Fibroblast of lung (primary cell): ENCODE data around the gene SYT8. TPM values are rescaled to one million over a fixed set of nuclear protein-coding genes. Genes with fewer than 3 reads are reported as not detected.

ENCODE experiments used
- DNase-seq, 2 donors: peaks; one replicate each; pipeline versions ENCODE4 v3.0.0 to v3.0.0-alpha.2; 2010; ENCODE audit warnings: low read depth in 2 of 2
- H2AFZ ChIP-seq: 2 replicates; pipeline ENCODE4 v1.5.1; 2012; ENCODE audit warnings: low read length, control low read depth, inconsistent platforms
- H3K27ac ChIP-seq: 2 replicates; pipeline ENCODE4 v1.5.1; 2011; ENCODE audit warnings: low read length, control low read depth; ENCODE audit not compliant: insufficient read depth
- H3K27me3 ChIP-seq: 2 replicates; pipeline ENCODE4 v1.5.1; 2011; ENCODE audit warnings: mild to moderate bottlenecking, low read length; ENCODE audit not compliant: control insufficient read depth, insufficient read depth
- H3K36me3 ChIP-seq: 2 replicates; pipeline ENCODE4 v1.5.1; 2011; ENCODE audit warnings: low read length; ENCODE audit not compliant: control insufficient read depth, insufficient read depth
- H3K4me1 ChIP-seq: 2 replicates; pipeline ENCODE4 v1.5.1; 2011; ENCODE audit warnings: low read length; ENCODE audit not compliant: control insufficient read depth, insufficient read depth; ENCODE audit errors: extremely low read depth
- H3K4me2 ChIP-seq: 2 replicates; pipeline ENCODE4 v1.5.1; 2011; ENCODE audit warnings: low read length, control low read depth; ENCODE audit not compliant: insufficient read depth; ENCODE audit errors: extremely low read depth
- H3K4me3 ChIP-seq, 4 experiments: fragments of 200-600 bp in 1 of 4; sonication (generic) in 1 of 4; replicated peaks in 1 of 4; 2 replicates each; pipeline ENCODE4 v1.5.1; 2011 to 2016; ENCODE audit warnings: low read length in 4 of 4, low read depth in 3 of 4, mild to moderate bottlenecking in 3 of 4, control low read depth in 2 of 4, inconsistent platforms in 1 of 4, mixed read lengths in 1 of 4; ENCODE audit not compliant: insufficient read depth in 1 of 4; ENCODE audit errors: control extremely low read depth in 1 of 4
- H3K79me2 ChIP-seq: 2 replicates; pipeline ENCODE4 v1.5.1; 2012; ENCODE audit warnings: mild to moderate bottlenecking, low read length, inconsistent platforms; ENCODE audit not compliant: control insufficient read depth, insufficient read depth
- H3K9ac ChIP-seq: 2 replicates; pipeline ENCODE4 v1.5.1; 2011; ENCODE audit warnings: mild to moderate bottlenecking, low read length, control low read depth; ENCODE audit not compliant: insufficient read depth
- H3K9me3 ChIP-seq: 2 replicates; pipeline ENCODE4 v1.5.1; 2012; ENCODE audit warnings: low read depth, low read length; ENCODE audit not compliant: control insufficient read depth, insufficient read depth
- H4K20me1 ChIP-seq: 2 replicates; pipeline ENCODE4 v1.5.1; 2011; ENCODE audit warnings: low read length; ENCODE audit not compliant: control insufficient read depth, insufficient read depth; ENCODE audit errors: extremely low read depth
- EZH2 ChIP-seq: IDR thresholded peaks from 2 replicates; pipeline ENCODE4 v1.5.1; 2012; ENCODE audit warnings: low read length, control low read depth, mild to moderate bottlenecking; ENCODE audit errors: missing control alignments
- polyA plus RNA-seq, 2 donors: library from polyadenylated mRNA; depleted of rRNA in 1 of 2; stranded (reverse) in 1 of 2; unstranded in 1 of 2; fragments of >200 nt; gene quantifications; 2 replicates each; pipeline ENCODE4 v1.2.1, GENCODE V29; 2011 to 2012; ENCODE audit warnings: missing spikeins in 1 of 2
- total RNA-seq: library from RNA; depleted of rRNA; stranded (reverse); fragments of >200 nt; gene quantifications from 2 replicates; pipeline ENCODE4 v1.2.1, GENCODE V29; 2014
- TF ChIP-seq, protein P1 (sequence below), 2 donors: IDR thresholded peaks in 1 of 2; conservative IDR thresholded peaks in 1 of 2; 1 replicate in 1 of 2; 2 replicates in 1 of 2; pipeline ENCODE4 v1.5.1; 2011 to 2012; ENCODE audit warnings: low read length in 2 of 2, control low read depth in 1 of 2, inconsistent platforms in 1 of 2, low read depth in 1 of 2, mild to moderate bottlenecking in 1 of 2

Gene SYT8
- total and polyA plus RNA-seq, 2 donors (not counting 1 experiment from before 2014, with no cell fraction given): not detected

DNA sequence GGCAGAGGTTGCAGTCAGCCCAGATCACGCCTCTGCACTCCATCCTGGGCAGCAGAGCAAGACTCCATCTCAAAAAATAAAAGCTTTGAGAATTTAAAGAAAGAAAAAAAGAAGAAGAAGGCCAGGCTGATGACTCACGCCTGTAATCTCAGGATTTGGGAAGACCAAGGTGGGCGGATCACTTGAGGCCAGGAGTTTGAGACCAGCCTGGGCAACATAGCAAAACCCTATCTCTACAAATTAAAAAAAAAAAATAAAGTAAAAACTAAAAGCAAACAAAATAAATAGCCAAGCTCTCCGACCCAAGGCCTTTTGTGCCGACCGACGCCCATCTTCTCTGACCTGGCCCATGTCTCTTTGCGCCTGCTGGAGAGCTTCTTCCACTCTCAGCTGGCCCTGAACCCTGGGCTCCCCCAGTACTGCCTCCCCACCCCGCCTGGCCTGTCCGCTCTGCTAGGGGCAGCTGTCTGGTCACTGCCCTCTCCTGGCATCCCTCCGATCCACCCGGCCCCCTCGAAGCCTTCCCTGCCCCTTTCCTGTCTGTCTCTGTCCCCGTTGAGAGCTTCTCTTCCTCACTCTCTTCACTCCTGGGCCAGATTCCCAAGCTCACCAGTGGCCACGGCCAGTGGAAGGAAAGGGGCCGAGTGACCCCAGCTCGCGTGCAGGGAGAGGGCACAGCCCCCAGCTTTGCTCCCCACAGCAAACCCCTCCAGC is 13.3 kb downstream of the SYT8 start:
- H3K9ac ChIP-seq: no peak overlapping the region
- no peak overlapping the region for H3K4me2 ChIP-seq
- no peak overlapping the region for H3K27ac ChIP-seq
- no peaks in the 10 kb centered on the region for H3K79me2 ChIP-seq
- H4K20me1 ChIP-seq: no peaks in the 10 kb centered on the region
- no peak overlapping the region for H2AFZ ChIP-seq
- no peak overlapping the region for H3K4me3 ChIP-seq
- no peak for TF ChIP-seq EZH2
- TF ChIP-seq, protein P1, sequence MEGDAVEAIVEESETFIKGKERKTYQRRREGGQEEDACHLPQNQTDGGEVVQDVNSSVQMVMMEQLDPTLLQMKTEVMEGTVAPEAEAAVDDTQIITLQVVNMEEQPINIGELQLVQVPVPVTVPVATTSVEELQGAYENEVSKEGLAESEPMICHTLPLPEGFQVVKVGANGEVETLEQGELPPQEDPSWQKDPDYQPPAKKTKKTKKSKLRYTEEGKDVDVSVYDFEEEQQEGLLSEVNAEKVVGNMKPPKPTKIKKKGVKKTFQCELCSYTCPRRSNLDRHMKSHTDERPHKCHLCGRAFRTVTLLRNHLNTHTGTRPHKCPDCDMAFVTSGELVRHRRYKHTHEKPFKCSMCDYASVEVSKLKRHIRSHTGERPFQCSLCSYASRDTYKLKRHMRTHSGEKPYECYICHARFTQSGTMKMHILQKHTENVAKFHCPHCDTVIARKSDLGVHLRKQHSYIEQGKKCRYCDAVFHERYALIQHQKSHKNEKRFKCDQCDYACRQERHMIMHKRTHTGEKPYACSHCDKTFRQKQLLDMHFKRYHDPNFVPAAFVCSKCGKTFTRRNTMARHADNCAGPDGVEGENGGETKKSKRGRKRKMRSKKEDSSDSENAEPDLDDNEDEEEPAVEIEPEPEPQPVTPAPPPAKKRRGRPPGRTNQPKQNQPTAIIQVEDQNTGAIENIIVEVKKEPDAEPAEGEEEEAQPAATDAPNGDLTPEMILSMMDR (conservative IDR thresholded peaks at IDR 0.05 in 1 of 2, IDR thresholded peaks at IDR 0.05 in 1 of 2; ENCODE audit: low read depth in 1 of 2, low read length in 2 of 2): no peak
- no peaks in the 10 kb centered on the region for H3K4me1 ChIP-seq
- H3K9me3 ChIP-seq: no peaks in the 10 kb centered on the region
- no peaks in the 10 kb centered on the region for H3K36me3 ChIP-seq
- DNase-seq: no peak
- no peaks in the 10 kb centered on the region for H3K27me3 ChIP-seq

- no peaks in the 10 kb centered on the region for H3K27me3 ChIP-seq
- no peaks in the 10 kb centered on the region for H3K79me2 ChIP-seq
- no peaks in the 10 kb centered on the region for H3K36me3 ChIP-seq
- H3K9ac ChIP-seq: no peak overlapping the region
- no peak overlapping the region for H2AFZ ChIP-seq
- TF ChIP-seq, protein P1 (conservative IDR thresholded peaks at IDR 0.05 in 1 of 2, IDR thresholded peaks at IDR 0.05 in 1 of 2; ENCODE audit: low read depth in 1 of 2, low read length in 2 of 2): no peak
- H3K4me3 ChIP-seq: no peak overlapping the region
- no peaks in the 10 kb centered on the region for H3K4me1 ChIP-seq
- H3K4me2 ChIP-seq: no peak overlapping the region
- no peak for DNase-seq
- H4K20me1 ChIP-seq: no peaks in the 10 kb centered on the region
- no peaks in the 10 kb centered on the region for H3K9me3 ChIP-seq
- no peak overlapping the region for H3K27ac ChIP-seq
These were observed 14.0 kb downstream of the SYT8 start for GRCh38 chr11:1848640-1849430.

DNA sequence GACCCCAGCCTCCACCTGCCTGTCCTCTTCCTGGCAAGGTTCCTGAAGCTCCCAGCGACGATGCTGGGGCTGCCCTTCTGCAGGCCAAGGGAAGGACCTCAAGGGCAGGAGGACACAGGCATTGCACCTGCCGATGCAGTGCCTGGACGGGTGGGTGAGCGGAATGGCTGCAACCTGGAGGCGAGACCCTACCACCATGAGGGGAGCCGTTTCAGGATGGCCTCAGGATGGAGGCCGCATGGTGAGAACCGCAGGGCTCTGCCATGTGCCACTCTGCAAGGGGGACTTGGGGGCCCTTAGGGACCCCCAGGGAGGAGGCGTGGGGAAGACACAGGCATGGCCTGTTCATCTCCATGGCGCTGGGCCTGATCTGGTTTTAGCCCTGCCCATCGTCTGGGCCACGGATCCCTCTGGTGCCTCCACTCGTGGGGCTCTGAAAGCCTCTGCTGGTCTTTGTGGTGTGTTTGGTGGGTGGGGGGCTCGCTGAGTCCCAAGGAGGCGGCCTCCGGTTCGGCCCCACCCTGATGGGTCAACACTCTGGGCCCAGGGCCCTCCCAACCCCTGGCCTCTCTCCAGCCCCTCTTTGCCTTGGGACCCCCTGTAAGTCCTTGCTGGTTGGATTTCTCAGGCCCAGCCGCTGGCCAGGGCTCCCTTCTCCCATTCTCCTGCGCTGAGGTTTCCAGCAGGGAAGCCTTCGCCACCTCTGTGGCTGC is 16.8 kb downstream of the SYT8 start:
- Histone ChIP-seq H2AFZ (no peak overlapping the region), H3K4me2 (no peak overlapping the region), H3K4me3 (no peak overlapping the region), H3K27ac (no peak overlapping the region), H3K79me2 (no peaks in the 10 kb centered on the region), H3K27me3 (no peaks in the 10 kb centered on the region), H3K9me3 (no peaks in the 10 kb centered on the region), H3K36me3 (no peaks in the 10 kb centered on the region), H3K4me1 (no peaks in the 10 kb centered on the region), H3K9ac (no peak overlapping the region), H4K20me1 (no peaks in the 10 kb centered on the region)
- no peak for DNase-seq
- TF ChIP-seq, protein P1 (conservative IDR thresholded peaks at IDR 0.05 in 1 of 2, IDR thresholded peaks at IDR 0.05 in 1 of 2; ENCODE audit: low read depth in 1 of 2, low read length in 2 of 2): no peak
- no peak for TF ChIP-seq EZH2
